ENCODE results near the gene MGST2.

- TF ChIP-seq POLR2A (IDR thresholded peaks at IDR 0.05; ENCODE audit: low read length): no peak
- TF ChIP-seq GATA1 (IDR thresholded peaks at IDR 0.05; ENCODE audit: low read depth, low read length): no peak
Observed at GRCh38 chr4:139668036-139668435, 2.4 kb downstream of the MGST2 start.
